HG02981 (cell line): ENCODE measurements around the gene NT5C1A.

Experiments used
- ATAC-seq: cut with Tn5 transposase; IDR thresholded peaks from one replicate; pipeline ENCODE4 v1.9.1; 2021; ENCODE audit warnings: mild to moderate bottlenecking, moderate library complexity; ENCODE audit not compliant: unreplicated experiment

Gene NT5C1A

GRCh38 chr1:39690225-39690624, 18.3 kb upstream of the NT5C1A start:
- ATAC-seq = no peak

GRCh38 chr1:39689635-39690034, 17.7 kb upstream of the NT5C1A start:
- ATAC-seq = no peak

- no peak for ATAC-seq
Observed at GRCh38 chr1:39689214-39689613, 17.3 kb upstream of the NT5C1A start.

GRCh38 chr1:39688706-39689105, 16.8 kb upstream of the NT5C1A start:
- no peak for ATAC-seq

- ATAC-seq = no peak
Observed at GRCh38 chr1:39687243-39687642, 15.3 kb upstream of the NT5C1A start.

GRCh38 chr1:39685071-39685470, 13.2 kb upstream of the NT5C1A start:
- ATAC-seq = no peak

GRCh38 chr1:39684313-39684664, 12.4 kb upstream of the NT5C1A start:
- ATAC-seq = no peak

- ATAC-seq = no peak
Observed at GRCh38 chr1:39683591-39684312, 11.8 kb upstream of the NT5C1A start.

- no peak for ATAC-seq
Observed at GRCh38 chr1:39681999-39682398, 10.1 kb upstream of the NT5C1A start.

GRCh38 chr1:39681294-39681693, 9.4 kb upstream of the NT5C1A start:
- ATAC-seq = no peak

- no peak for ATAC-seq
Observed at GRCh38 chr1:39680751-39681150, 8.8 kb upstream of the NT5C1A start.

- ATAC-seq = no peak
Observed at GRCh38 chr1:39679821-39680220, 7.9 kb upstream of the NT5C1A start.

- no peak for ATAC-seq
Observed at GRCh38 chr1:39678889-39679288, 7.0 kb upstream of the NT5C1A start.

- no peak for ATAC-seq
Observed at GRCh38 chr1:39677645-39678044, 5.7 kb upstream of the NT5C1A start.

- no peak for ATAC-seq
Observed at GRCh38 chr1:39676948-39677548, 5.1 kb upstream of the NT5C1A start.

- ATAC-seq = no peak
Observed at GRCh38 chr1:39675220-39675619, 3.3 kb upstream of the NT5C1A start.

- no peak for ATAC-seq
Observed at GRCh38 chr1:39673215-39673614, 1.3 kb upstream of the NT5C1A start.

GRCh38 chr1:39672551-39672947, 642 bp upstream of the NT5C1A start:
- ATAC-seq = no peak

GRCh38 chr1:39671433-39671792, 494 bp downstream of the NT5C1A start:
- no peak for ATAC-seq

GRCh38 chr1:39670689-39671088, 1.2 kb downstream of the NT5C1A start:
- ATAC-seq = no peak

- ATAC-seq = no peak
Observed at GRCh38 chr1:39668894-39669293, 3.0 kb downstream of the NT5C1A start.

GRCh38 chr1:39668111-39668510, 3.8 kb downstream of the NT5C1A start:
- ATAC-seq = no peak

- peak; percentile 82 for ATAC-seq
Observed at GRCh38 chr1:39666772-39667171, 5.1 kb downstream of the NT5C1A start.
